T47D (cell line): ENCODE data around the gene CMC2.
A peak's percentile ranks its signal among the peaks of the same experiment; 100 is the strongest.

ENCODE experiments used
- DNase-seq, 2 experiments: peaks; one replicate each; pipeline versions ENCODE4 v3.0.0 to v3.0.0-alpha.2; 2011 to 2012; ENCODE audit warnings: low read depth in 1 of 2, low spot score in 1 of 2
- JUND ChIP-seq: IDR thresholded peaks from 2 replicates; pipeline ENCODE4 v1.6.1; 2012; ENCODE audit warnings: low read depth
- in situ Hi-C: cut with HindIII; loops from 2 replicates; pipeline ENCODE4 v1.10.0; 2016; ENCODE audit warnings: low sequenced_read_pairs, low pct_unique_long_range_greater_than_20kb

Gene CMC2

GRCh38 chr16:80924372-80924978, 82.2 kb downstream of the CMC2 start:
- TF ChIP-seq JUND: no peak
- in situ Hi-C loops: no loop called here
- DNase-seq: peak; percentile 53 to 77

GRCh38 chr16:80923356-80923755, 83.3 kb downstream of the CMC2 start:
- DNase-seq: no peak
- TF ChIP-seq JUND: no peak
- in situ Hi-C loops: no loop called here
